ENCODE measurements around the gene SMARCAD1. TPM values are rescaled to one million over a fixed set of nuclear protein-coding genes. Genes with fewer than 3 reads are reported as not detected.
"Not testable (repeated sequence)": the region's sequence is repeated elsewhere in the genome, so short reads cannot be mapped to it uniquely, and the experiment has no call there.

The SMARCAD1 gene
- total RNA-seq, 1 donor from 2014 or later: 24.4 TPM

GRCh38 chr4:94284889-94285288 is 77.2 kb downstream of the SMARCAD1 start:
- Mint-ChIP-seq H3K27me3 (ENCODE audit: low read depth) (no peaks in the 10 kb centered on the region), H3K4me1 (ENCODE audit: low read depth) (no peaks in the 10 kb centered on the region), H3K27ac (ENCODE audit: unreplicated experiment) (no peak overlapping the region), H3K36me3 (ENCODE audit: low read depth) (peaks cover 25% of the 10 kb centered on the region), H3K4me3 (ENCODE audit: unreplicated experiment) (no peak overlapping the region), H3K9me3 (ENCODE audit: low read depth) (no peaks in the 10 kb centered on the region)
- no peak for DNase-seq (ENCODE audit: low spot score)
- TF ChIP-seq CTCF (IDR thresholded peaks at IDR 0.05): no peak

- Mint-ChIP-seq H3K36me3 (ENCODE audit: low read depth) (peaks cover 28% of the 10 kb centered on the region), H3K27me3 (ENCODE audit: low read depth) (no peaks in the 10 kb centered on the region), H3K4me1 (ENCODE audit: low read depth) (no peaks in the 10 kb centered on the region), H3K27ac (ENCODE audit: unreplicated experiment) (no peak overlapping the region), H3K9me3 (ENCODE audit: low read depth) (no peaks in the 10 kb centered on the region), H3K4me3 (ENCODE audit: unreplicated experiment) (no peak overlapping the region)
- DNase-seq (ENCODE audit: low spot score): no peak
- TF ChIP-seq CTCF (IDR thresholded peaks at IDR 0.05): no peak
Observed at GRCh38 chr4:94285666-94286065, 78.0 kb downstream of the SMARCAD1 start.

GRCh38 chr4:94290245-94290644 is 82.6 kb downstream of the SMARCAD1 start:
- Mint-ChIP-seq H3K27ac (ENCODE audit: unreplicated experiment) (no peak overlapping the region), H3K36me3 (ENCODE audit: low read depth) (peaks cover 22% of the 10 kb centered on the region), H3K4me3 (ENCODE audit: unreplicated experiment) (no peak overlapping the region), H3K4me1 (ENCODE audit: low read depth) (no peaks in the 10 kb centered on the region), H3K9me3 (ENCODE audit: low read depth) (no peaks in the 10 kb centered on the region), H3K27me3 (ENCODE audit: low read depth) (no peaks in the 10 kb centered on the region)
- peak; percentile 25 for TF ChIP-seq CTCF (IDR thresholded peaks at IDR 0.05)
- DNase-seq (ENCODE audit: low spot score): no peak

- not testable (repeated sequence) for H3K4me1 Mint-ChIP-seq (ENCODE audit: low read depth); DNase-seq (ENCODE audit: low spot score); H3K9me3 Mint-ChIP-seq (ENCODE audit: low read depth); H3K27me3 Mint-ChIP-seq (ENCODE audit: low read depth); H3K27ac Mint-ChIP-seq (ENCODE audit: unreplicated experiment); H3K4me3 Mint-ChIP-seq (ENCODE audit: unreplicated experiment)
- peaks cover 15% of the 10 kb centered on the region for H3K36me3 Mint-ChIP-seq (ENCODE audit: low read depth)
Observed at GRCh38 chr4:94293981-94294380, 86.3 kb downstream of the SMARCAD1 start.

- not testable (repeated sequence) for DNase-seq (ENCODE audit: low spot score); H3K9me3 Mint-ChIP-seq (ENCODE audit: low read depth); H3K27ac Mint-ChIP-seq (ENCODE audit: unreplicated experiment); H3K4me1 Mint-ChIP-seq (ENCODE audit: low read depth); H3K4me3 Mint-ChIP-seq (ENCODE audit: unreplicated experiment); H3K27me3 Mint-ChIP-seq (ENCODE audit: low read depth)
- peaks cover 11% of the 10 kb centered on the region for H3K36me3 Mint-ChIP-seq (ENCODE audit: low read depth)
Observed at GRCh38 chr4:94295473-94295872, 87.8 kb downstream of the SMARCAD1 start.

GRCh38 chr4:94298725-94299252 is 91.1 kb downstream of the SMARCAD1 start:
- no peak for DNase-seq (ENCODE audit: low spot score)
- Mint-ChIP-seq H3K4me3 (ENCODE audit: unreplicated experiment) (no peak overlapping the region), H3K9me3 (ENCODE audit: low read depth) (no peaks in the 10 kb centered on the region), H3K27ac (ENCODE audit: unreplicated experiment) (no peak overlapping the region), H3K27me3 (ENCODE audit: low read depth) (no peaks in the 10 kb centered on the region), H3K4me1 (ENCODE audit: low read depth) (no peaks in the 10 kb centered on the region), H3K36me3 (ENCODE audit: low read depth) (no peaks in the 10 kb centered on the region)
- TF ChIP-seq CTCF (IDR thresholded peaks at IDR 0.05): no peak
